OCI-LY3 (cell line): Measurements from ENCODE around the gene PDHA2.

Source experiments
- CTCF ChIP-seq: fragments of 200-600, 300-600 bp; sonication (generic); IDR thresholded peaks from 2 replicates; pipeline ENCODE4 v1.5.1; 2014; ENCODE audit warnings: antibody characterized with exemption, low read length, low read depth
- EZH2phosphoT487 ChIP-seq: fragments of 200-600 bp; shearing (Covaris generic); IDR thresholded peaks from 2 replicates; pipeline ENCODE4 v1.6.1; 2018; ENCODE audit warnings: antibody characterized with exemption, mixed run types, low read depth

GRCh38 chr4:95830651-95831050, 9.2 kb upstream of the PDHA2 start:
- TF ChIP-seq CTCF (no peak), EZH2phosphoT487 (no peak)
